Activated CD4-positive, alpha-beta T cell treated with anti-CD3 and anti-CD28 coated beads for 36 hours (primary cell): ENCODE results near the gene ITGA11. TPM values are rescaled to one million over a fixed set of nuclear protein-coding genes. Genes with fewer than 3 reads are reported as not detected.
A peak's percentile ranks its signal among the peaks of the same experiment; 100 is the strongest.

Source experiments
- ATAC-seq: fragments of 200-7000 bp; cut with Tn5 transposase; one replicate; pipeline ENCODE4 v1.10.0; 2021; ENCODE audit warnings: mild to moderate bottlenecking, moderate library complexity
- CTCF ChIA-PET: fragments of 350-600 bp; sonication (Branson Sonifier 250); formaldehyde crosslinking; loops from one replicate; lab custom pipeline; 2021; ENCODE audit warnings: antibody characterized with exemption; lab: Charles Lee
- POLR2A ChIA-PET: fragments of 350-600 bp; sonication (Branson Sonifier 250); formaldehyde crosslinking; loops from one replicate; lab custom pipeline; 2021; ENCODE audit warnings: antibody characterized with exemption, inconsistent platforms; lab: Charles Lee
- DNase-seq: peaks from one replicate; pipeline ENCODE4 v3.0.0-alpha.2; 2020
- H3K27ac Mint-ChIP-seq: one replicate; pipeline ENCODE4 v1.8.0; 2021; ENCODE audit warnings: mixed read lengths
- H3K27me3 Mint-ChIP-seq: one replicate; pipeline ENCODE4 v1.8.0; 2021; ENCODE audit warnings: mixed read lengths
- H3K36me3 Mint-ChIP-seq: one replicate; pipeline ENCODE4 v1.8.0; 2021; ENCODE audit warnings: low read depth, mixed read lengths
- H3K4me1 Mint-ChIP-seq: one replicate; pipeline ENCODE4 v1.8.0; 2021; ENCODE audit warnings: mixed read lengths
- H3K4me3 Mint-ChIP-seq: one replicate; pipeline ENCODE4 v1.8.0; 2021; ENCODE audit warnings: mild to moderate bottlenecking, moderate library complexity, mixed read lengths
- H3K9me3 Mint-ChIP-seq: one replicate; pipeline ENCODE4 v1.8.0; 2021; ENCODE audit warnings: low read depth, mixed read lengths
- intact Hi-C, 2 experiments: fragments of 100-400 bp; cut with DNase I in 1 of 2; cut with micrococcal nuclease in 1 of 2; formaldehyde crosslinking; loops; one replicate each; pipeline versions ENCODE4 v1.14.2 to v1.15.1; 2022 to 2024; cut with DNase I, micrococcal nuclease
- total RNA-seq, 2 experiments: library from RNA; stranded (reverse); gene quantifications; one replicate each; pipeline ENCODE4 v1.2.3, GENCODE V29; 2021

ITGA11 gene
- total RNA-seq, 2 experiments from 2014 or later, result 2.9 to 3.2 TPM

DNA sequence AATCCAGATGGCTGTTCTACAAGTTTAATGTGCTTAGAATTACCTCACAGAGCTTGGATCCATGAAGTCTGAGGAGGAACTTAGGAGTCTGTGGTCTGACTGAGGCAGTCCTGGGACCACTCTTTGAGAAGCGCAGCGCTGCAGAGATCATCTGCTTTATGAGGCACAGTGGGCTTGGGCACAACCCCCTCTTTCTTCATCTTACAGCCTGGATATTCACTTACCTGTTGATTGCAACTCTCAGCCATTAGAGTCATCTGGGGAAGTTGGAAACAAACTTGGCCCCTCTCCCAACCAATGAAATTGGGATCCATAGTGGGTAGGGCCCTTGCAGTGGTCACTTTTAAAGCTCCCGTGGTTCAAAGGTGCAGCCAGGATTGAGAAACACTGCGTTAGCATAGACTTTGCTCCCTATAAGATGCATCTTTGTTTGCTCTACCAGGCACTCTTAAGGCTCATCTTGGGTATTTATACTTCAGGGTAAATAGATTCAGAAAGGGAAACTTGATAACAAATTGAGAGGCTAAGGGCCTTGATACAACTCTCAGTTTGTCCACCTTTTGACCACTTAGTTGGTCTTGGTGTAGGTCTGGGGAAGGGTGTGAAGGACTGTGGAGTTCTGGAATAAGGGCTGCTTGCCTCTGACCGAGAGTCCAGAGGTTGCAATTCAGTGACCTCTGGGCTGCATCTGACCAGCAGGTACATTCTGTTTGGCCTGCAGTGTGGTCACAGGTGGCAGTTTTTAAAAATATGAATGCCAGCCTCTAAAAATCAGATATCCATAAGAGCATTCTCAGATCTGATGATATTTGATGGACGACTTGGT is 131.6 kb downstream of the ITGA11 start:
- intact Hi-C loops, result no loop called here
- H3K27ac Mint-ChIP-seq, result no peak overlapping the region

DNA sequence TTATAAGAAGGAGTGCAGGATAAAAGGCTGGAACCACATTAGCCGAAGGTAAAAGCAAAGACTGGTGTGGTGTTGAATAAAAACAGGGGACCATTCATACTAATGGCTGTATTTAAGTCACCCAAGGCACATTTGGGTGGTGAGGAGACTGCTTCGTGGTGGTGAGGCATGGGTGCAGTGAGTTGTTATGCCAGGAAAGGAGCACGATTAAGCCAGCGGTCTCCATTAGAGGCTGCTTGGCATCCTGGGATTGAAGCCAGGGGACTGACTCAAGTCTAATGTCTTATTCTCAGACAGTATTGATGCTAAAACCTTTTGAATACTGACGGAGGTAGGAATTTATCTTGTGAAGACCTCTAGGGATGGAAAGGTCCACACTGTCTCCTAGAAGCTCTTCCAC is 132.5 kb downstream of the ITGA11 start:
- Mint-ChIP-seq H3K27me3 (no peaks in the 10 kb centered on the region), H3K9me3 (no peaks in the 10 kb centered on the region), H3K36me3 (peaks cover 10% of the 10 kb centered on the region), H3K4me1 (peaks cover 35% of the 10 kb centered on the region), H3K4me3 (peak overlapping the region; percentile 46), H3K27ac (peak overlapping the region; percentile 72)
- intact Hi-C loops, result loop anchor here in 1 of 2 experiments (2.0 kb wide), 1 partner anchor 47 kb away; no protein-coding TSS in a partner anchor
- DNase-seq (no peak), ATAC-seq (peak; percentile 19)
- ChIA-PET CTCF (interaction anchor here (0.6 to 2.2 kb wide), 4 partner anchors 11 to 317 kb away, joined by 3 to 9 read pairs (median 6); partner anchors contain the start of gene FEM1B), POLR2A (no interaction called here)

More for the DNA sequence above, 131.6 kb downstream of the ITGA11 start:
- Mint-ChIP-seq H3K4me1 (peaks cover 30% of the 10 kb centered on the region), H3K27me3 (no peaks in the 10 kb centered on the region), H3K4me3 (no peak overlapping the region), H3K9me3 (no peaks in the 10 kb centered on the region), H3K36me3 (peaks cover 7% of the 10 kb centered on the region)
- ChIA-PET POLR2A (no interaction called here), CTCF (interaction anchor here (0.6 to 1.2 kb wide), 3 partner anchors 10 to 318 kb away, joined by 3 to 5 read pairs (median 3); no protein-coding TSS in a partner anchor)
- ATAC-seq (no peak), DNase-seq (no peak)

DNA sequence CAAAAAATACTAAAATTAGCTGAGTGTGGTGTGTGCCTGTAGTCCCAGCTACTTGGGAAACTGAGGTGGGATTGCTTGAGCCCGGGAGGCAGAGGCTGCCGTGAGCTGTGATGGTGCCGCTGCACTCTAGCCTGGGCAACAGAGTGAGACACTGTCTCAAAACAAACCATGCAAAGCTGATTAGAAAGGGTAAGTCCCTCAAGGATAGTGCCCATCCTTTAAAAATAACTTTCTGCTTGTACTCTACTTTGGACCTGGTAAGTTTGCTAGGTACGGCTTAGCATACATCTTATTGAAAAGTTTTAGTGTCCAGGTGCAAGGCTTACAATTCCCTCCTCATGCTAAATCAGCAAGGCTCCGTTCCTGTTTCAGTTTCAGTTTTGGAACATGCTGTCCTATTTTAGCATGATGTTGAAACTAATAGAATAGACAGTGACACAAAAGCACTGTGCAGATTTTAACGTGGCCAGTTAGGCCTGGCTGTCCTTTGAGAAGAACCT is 133.0 kb downstream of the ITGA11 start:
- CTCF ChIA-PET, result interaction anchor here (1.1 to 2.2 kb wide), 5 partner anchors 8 to 50 kb away, joined by 3 to 9 read pairs (median 6); partner anchors contain the start of gene FEM1B
- peak overlapping the region; percentile 72 for H3K27ac Mint-ChIP-seq
- H3K36me3 Mint-ChIP-seq, result peaks cover 10% of the 10 kb centered on the region
- peak overlapping the region; percentile 46 for H3K4me3 Mint-ChIP-seq
- peak; percentile 84 for ATAC-seq
- intact Hi-C loops, result loop anchor here in 1 of 2 experiments (2.0 kb wide), 1 partner anchor 46 kb away; no protein-coding TSS in a partner anchor
- POLR2A ChIA-PET, result interaction anchor here (0.6 to 1.1 kb wide), 2 partner anchors 10 to 66 kb away, joined by 3 to 4 read pairs; no protein-coding TSS in a partner anchor
- no peaks in the 10 kb centered on the region for H3K9me3 Mint-ChIP-seq
- DNase-seq, result peak; percentile 20
- no peaks in the 10 kb centered on the region for H3K27me3 Mint-ChIP-seq
- peaks cover 35% of the 10 kb centered on the region for H3K4me1 Mint-ChIP-seq

DNA sequence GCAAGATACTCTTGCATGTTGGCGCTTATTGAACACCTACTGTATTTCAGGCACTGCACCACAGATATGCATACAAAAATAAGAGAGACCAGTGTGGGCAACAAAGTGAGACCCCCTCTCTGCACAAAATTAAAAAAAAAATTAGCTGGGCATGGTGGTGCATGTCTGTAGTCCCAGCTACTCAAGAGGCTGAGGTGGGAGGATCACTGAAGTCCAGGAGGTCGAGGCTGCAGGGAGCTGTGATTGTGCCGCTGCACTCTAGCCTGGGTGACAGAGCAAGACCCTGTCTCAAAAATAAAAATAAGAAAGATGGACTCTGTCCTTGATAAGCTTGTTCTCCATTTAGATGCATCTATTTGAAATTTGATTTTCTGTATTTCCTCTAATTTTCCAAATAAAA is 133.6 kb downstream of the ITGA11 start:
- H3K4me1 Mint-ChIP-seq, result peaks cover 40% of the 10 kb centered on the region
- no peaks in the 10 kb centered on the region for H3K9me3 Mint-ChIP-seq
- ChIA-PET POLR2A (interaction anchor here (0.6 to 1.1 kb wide), 2 partner anchors 9 to 65 kb away, joined by 3 to 4 read pairs; no protein-coding TSS in a partner anchor), CTCF (interaction anchor here (1.1 to 2.2 kb wide), 6 partner anchors 8 to 49 kb away, joined by 3 to 9 read pairs (median 6); partner anchors contain the start of gene FEM1B)
- DNase-seq (no peak), ATAC-seq (no peak)
- peak overlapping the region; percentile 72 for H3K27ac Mint-ChIP-seq
- H3K4me3 Mint-ChIP-seq, result peak overlapping the region; percentile 46
- intact Hi-C loops, result loop anchor here in 1 of 2 experiments (2.0 kb wide), 1 partner anchor 46 kb away; no protein-coding TSS in a partner anchor
- H3K36me3 Mint-ChIP-seq, result peaks cover 12% of the 10 kb centered on the region
- H3K27me3 Mint-ChIP-seq, result no peaks in the 10 kb centered on the region

DNA sequence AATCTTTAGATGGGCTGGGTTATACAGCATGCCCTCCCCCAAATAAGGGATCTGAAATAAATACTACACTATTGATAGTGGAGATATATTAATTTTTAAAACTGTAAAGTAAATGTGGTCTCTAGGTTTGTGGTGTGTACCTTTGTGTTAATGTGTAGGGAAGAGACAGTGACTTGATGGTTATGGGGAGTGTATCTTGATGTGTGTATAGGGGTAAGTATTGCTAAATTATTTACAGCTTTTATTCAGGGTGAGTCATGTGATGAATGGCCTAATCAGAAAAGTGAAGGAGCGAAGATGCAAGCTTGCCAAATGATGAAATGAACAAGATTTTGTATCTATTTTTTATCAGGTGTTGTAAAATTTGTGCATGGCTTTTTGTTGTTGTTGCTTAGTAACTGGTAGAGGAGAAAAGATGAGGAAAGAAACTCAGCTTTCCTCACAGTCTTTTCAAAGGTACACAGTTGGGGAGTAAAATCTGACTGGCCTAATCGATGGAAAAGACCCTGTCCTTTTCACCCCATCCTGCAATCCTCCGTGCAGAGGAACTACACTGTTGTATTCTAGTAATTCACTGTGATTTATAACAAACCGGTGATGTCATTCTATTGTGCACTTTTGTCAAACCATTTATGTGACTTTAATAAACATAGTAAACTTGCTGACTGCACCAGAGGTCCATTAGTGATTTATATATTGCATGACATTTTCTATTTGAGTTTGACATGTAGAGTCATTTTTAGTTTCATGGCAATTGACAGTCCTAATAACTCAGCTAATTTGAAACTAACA is 136.8 kb downstream of the ITGA11 start:
- ChIA-PET CTCF (interaction anchor here (0.6 to 3.5 kb wide), 4 partner anchors 9 to 138 kb away, joined by 3 to 29 read pairs (median 4); no protein-coding TSS in a partner anchor), POLR2A (interaction anchor here (1.2 kb wide), 1 partner anchor 18 kb away, joined by 3 read pairs; the partner anchor contains the start of gene FEM1B)
- H3K4me1 Mint-ChIP-seq, result peaks cover 53% of the 10 kb centered on the region
- no peaks in the 10 kb centered on the region for H3K27me3 Mint-ChIP-seq
- intact Hi-C loops, result no loop called here
- no peak overlapping the region for H3K4me3 Mint-ChIP-seq
- no peaks in the 10 kb centered on the region for H3K9me3 Mint-ChIP-seq
- no peak for DNase-seq
- peaks cover 26% of the 10 kb centered on the region for H3K36me3 Mint-ChIP-seq
- H3K27ac Mint-ChIP-seq, result no peak overlapping the region
- no peak for ATAC-seq

DNA sequence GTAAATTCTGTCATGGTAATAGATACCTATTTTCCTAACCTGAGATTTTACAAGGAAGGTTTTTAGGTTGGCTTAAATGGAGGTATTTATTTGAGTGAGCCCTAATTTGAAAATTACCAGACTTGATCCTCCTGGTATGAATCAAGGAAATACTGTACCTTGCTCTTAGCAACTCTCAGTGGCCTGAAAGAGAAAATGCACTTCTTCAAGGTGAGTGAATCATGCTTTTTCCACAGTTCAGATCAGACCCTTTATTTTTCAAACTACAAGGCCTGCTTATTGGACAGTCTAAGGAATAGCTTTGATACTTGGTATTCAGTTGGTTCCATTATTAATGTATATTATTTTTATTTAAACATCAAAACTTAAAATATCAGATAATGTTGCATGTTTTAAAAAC is 139.0 kb downstream of the ITGA11 start:
- CTCF ChIA-PET, result interaction anchor here (1.5 to 2.6 kb wide), 3 partner anchors 11 to 39 kb away, joined by 4 to 14 read pairs (median 10); no protein-coding TSS in a partner anchor
- H3K36me3 Mint-ChIP-seq, result peaks cover 36% of the 10 kb centered on the region
- no peak overlapping the region for H3K27ac Mint-ChIP-seq
- H3K27me3 Mint-ChIP-seq, result no peaks in the 10 kb centered on the region
- ATAC-seq, result peak; percentile 89
- peaks cover 56% of the 10 kb centered on the region for H3K4me1 Mint-ChIP-seq
- no peaks in the 10 kb centered on the region for H3K9me3 Mint-ChIP-seq
- DNase-seq, result no peak
- H3K4me3 Mint-ChIP-seq, result no peak overlapping the region
- POLR2A ChIA-PET, result interaction anchor here (1.5 kb wide), 1 partner anchor 15 kb away, joined by 10 read pairs; the partner anchor contains the start of gene FEM1B
- intact Hi-C loops, result loop anchor here in 1 of 2 experiments (1.0 kb wide), 1 partner anchor 14 kb away; no protein-coding TSS in a partner anchor

GRCh38 chr15:68292157-68292781 is 139.7 kb downstream of the ITGA11 start:
- intact Hi-C loops, result loop anchor here in 1 of 2 experiments (1.0 kb wide), 1 partner anchor 13 kb away; no protein-coding TSS in a partner anchor
- Mint-ChIP-seq H3K4me1 (peaks cover 57% of the 10 kb centered on the region), H3K9me3 (no peaks in the 10 kb centered on the region), H3K27ac (no peak overlapping the region), H3K27me3 (no peaks in the 10 kb centered on the region), H3K36me3 (peaks cover 36% of the 10 kb centered on the region), H3K4me3 (no peak overlapping the region)
- POLR2A ChIA-PET, result interaction anchor here (0.6 to 1.5 kb wide), 3 partner anchors 15 to 62 kb away, joined by 3 to 10 read pairs (median 7); partner anchors contain the start of gene FEM1B
- CTCF ChIA-PET, result interaction anchor here (0.5 to 2.6 kb wide), 6 partner anchors 10 to 147 kb away, joined by 3 to 14 read pairs (median 6); no protein-coding TSS in a partner anchor
- DNase-seq (no peak), ATAC-seq (peak; percentile 53)

DNA sequence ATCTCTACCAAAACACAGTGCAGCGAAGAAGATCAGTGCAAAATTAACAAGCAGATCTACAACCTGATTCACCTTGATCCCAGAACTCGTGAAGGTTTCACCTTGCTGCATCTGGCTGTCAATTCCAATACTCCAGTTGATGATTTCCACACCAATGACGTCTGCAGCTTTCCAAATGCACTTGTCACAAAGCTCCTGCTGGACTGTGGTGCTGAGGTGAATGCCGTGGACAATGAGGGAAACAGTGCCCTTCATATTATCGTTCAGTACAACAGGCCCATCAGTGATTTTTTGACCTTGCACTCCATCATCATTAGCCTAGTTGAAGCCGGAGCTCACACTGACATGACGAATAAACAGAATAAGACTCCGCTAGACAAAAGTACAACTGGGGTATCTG is 141.2 kb downstream of the ITGA11 start:
- Mint-ChIP-seq H3K4me3 (no peak overlapping the region), H3K4me1 (peaks cover 67% of the 10 kb centered on the region), H3K27ac (no peak overlapping the region), H3K36me3 (peaks cover 34% of the 10 kb centered on the region), H3K9me3 (no peaks in the 10 kb centered on the region), H3K27me3 (no peaks in the 10 kb centered on the region)
- ChIA-PET POLR2A (no interaction called here), CTCF (interaction anchor here (0.5 to 2.6 kb wide), 8 partner anchors 10 to 537 kb away, joined by 3 to 14 read pairs (median 4); partner anchors contain the start of gene FEM1B)
- intact Hi-C loops, result no loop called here
- DNase-seq, result no peak
- no peak for ATAC-seq

- no peak overlapping the region for H3K4me3 Mint-ChIP-seq
- intact Hi-C loops, result no loop called here
- ChIA-PET CTCF (interaction anchor here (0.6 to 1.5 kb wide), 5 partner anchors 12 to 538 kb away, joined by 3 to 5 read pairs (median 5); partner anchors contain the start of gene FEM1B), POLR2A (interaction anchor here (0.7 kb wide), 2 partner anchors 9 kb away, joined by 3 to 5 read pairs; no protein-coding TSS in a partner anchor)
- DNase-seq, result no peak
- H3K36me3 Mint-ChIP-seq, result peaks cover 40% of the 10 kb centered on the region
- no peaks in the 10 kb centered on the region for H3K27me3 Mint-ChIP-seq
- H3K27ac Mint-ChIP-seq, result no peak overlapping the region
- ATAC-seq, result no peak
- peaks cover 71% of the 10 kb centered on the region for H3K4me1 Mint-ChIP-seq
- H3K9me3 Mint-ChIP-seq, result no peaks in the 10 kb centered on the region
Observed at GRCh38 chr15:68289621-68290352, 142.2 kb downstream of the ITGA11 start.
